ENCODE data around the gene PRPS1.
A peak's percentile ranks its signal among the peaks of the same experiment; 100 is the strongest.

PRPS1 gene

DNA sequence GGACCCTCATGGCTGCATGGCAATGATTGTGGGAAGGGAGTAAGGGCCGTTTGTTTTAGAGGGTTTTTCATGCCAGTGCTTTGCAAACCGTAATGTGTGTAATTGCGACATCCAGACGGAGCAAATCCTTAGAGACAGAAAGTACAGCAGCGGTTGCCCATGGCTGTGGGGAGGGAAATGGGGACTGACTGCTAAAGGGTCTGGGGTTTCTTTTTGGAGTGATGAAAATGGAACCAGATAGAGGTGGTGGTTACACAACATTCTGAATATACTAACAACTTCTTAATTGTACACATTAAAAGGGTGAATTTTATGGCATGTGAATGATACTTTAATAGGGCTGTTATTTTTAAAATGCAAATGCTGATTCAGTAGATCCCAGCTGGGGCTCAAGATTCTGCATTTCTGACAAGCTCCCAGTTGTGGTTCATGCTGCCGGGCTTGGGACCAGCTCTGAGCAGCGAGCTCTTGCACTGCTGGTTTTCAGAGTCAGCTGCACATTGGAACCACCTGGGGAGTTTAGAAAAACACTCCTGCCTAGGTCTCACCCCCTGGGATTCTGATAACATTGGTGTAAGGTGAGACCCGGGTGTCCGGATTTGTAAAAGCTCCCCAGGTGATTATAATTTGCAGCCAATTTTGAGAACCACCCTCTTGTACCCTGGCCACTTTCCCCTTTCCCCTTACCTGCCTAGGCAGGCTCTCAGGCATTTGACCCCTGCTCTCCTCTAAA, 47.7 kb downstream of the PRPS1 start:
- DNase-seq (ENCODE audit: low read depth in 1 of 2, low spot score in 1 of 2), result peak in 1 of 2 experiments; percentile 82
- H3K4me3 ChIP-seq (replicated peaks; ENCODE audit: insufficient read depth, low read length), result no peak overlapping the region

DNA sequence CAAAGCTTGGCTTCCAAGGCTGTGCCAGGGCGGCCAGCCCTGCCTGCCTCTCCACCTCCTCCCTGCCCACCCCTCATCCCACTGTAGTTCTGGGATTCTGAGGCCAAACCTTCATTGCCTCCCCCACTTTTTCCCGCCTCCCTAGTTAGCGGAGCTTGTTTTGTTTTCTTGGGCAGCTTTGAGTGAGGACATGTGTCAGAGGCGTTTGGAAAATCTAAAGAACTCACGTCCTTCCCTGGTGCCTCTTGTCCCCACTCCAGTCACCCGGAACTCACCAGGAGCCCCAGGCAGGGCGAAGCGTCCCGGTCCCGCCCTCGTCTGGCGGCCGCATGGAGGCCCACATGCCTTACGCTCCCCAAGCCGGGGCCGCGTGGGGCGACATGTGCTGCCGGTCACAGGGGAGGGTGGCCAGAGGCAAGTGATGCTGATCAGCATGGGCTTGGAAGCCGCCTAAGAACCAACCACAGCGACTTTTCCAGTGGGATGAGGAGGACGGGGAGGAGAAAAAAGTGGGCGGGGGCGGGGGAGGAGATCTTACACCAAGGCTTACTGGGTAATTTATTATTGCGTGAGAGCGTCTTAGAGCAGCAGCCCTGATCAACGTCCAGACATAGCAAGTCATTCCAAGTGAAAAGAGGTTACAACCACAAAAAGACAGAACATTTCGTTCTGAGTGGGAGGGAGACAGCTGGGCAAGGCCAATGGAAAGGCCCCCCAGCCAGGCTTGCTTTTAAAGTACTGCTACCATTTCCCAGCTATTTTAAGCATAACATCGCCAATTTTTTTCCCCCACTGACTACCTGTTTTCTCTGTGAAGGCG, 48.5 kb downstream of the PRPS1 start:
- TF ChIP-seq CTCF (IDR thresholded peaks at IDR 0.05; ENCODE audit: insufficient read depth, low read length) (no peak), POLR2AphosphoS5 (IDR thresholded peaks at IDR 0.05; ENCODE audit: low read depth) (no peak), SPI1 (IDR thresholded peaks at IDR 0.05; ENCODE audit: borderline replicate concordance, low read depth) (no peak), GABPA (IDR thresholded peaks at IDR 0.05; ENCODE audit: low read depth) (no peak), REST (IDR thresholded peaks at IDR 0.05; ENCODE audit: insufficient replicate concordance, low read depth) (no peak)
- H3K4me3 ChIP-seq (replicated peaks; ENCODE audit: insufficient read depth, low read length), result no peak overlapping the region
- no peak for DNase-seq (ENCODE audit: low read depth in 1 of 2, low spot score in 1 of 2)
- no peaks in the 10 kb centered on the region for H3K27me3 ChIP-seq (ENCODE audit: insufficient read depth, poor library complexity, severe bottlenecking)
- H3K27ac ChIP-seq (replicated peaks), result peak overlapping the region; percentile 94

More for the DNA sequence above, 47.7 kb downstream of the PRPS1 start:
- TF ChIP-seq SPI1 (IDR thresholded peaks at IDR 0.05; ENCODE audit: borderline replicate concordance, low read depth) (no peak), GABPA (IDR thresholded peaks at IDR 0.05; ENCODE audit: low read depth) (no peak), CTCF (IDR thresholded peaks at IDR 0.05; ENCODE audit: insufficient read depth, low read length) (no peak), REST (IDR thresholded peaks at IDR 0.05; ENCODE audit: insufficient replicate concordance, low read depth) (no peak), POLR2AphosphoS5 (IDR thresholded peaks at IDR 0.05; ENCODE audit: low read depth) (no peak)
- Histone ChIP-seq H3K27ac (replicated peaks) (peak overlapping the region; percentile 94), H3K27me3 (ENCODE audit: insufficient read depth, poor library complexity, severe bottlenecking) (no peaks in the 10 kb centered on the region)

- Histone ChIP-seq H3K27me3 (ENCODE audit: insufficient read depth, poor library complexity, severe bottlenecking) (no peaks in the 10 kb centered on the region), H3K4me3 (replicated peaks; ENCODE audit: insufficient read depth, low read length) (no peak overlapping the region), H3K27ac (replicated peaks) (peak overlapping the region; percentile 94)
- TF ChIP-seq GABPA (IDR thresholded peaks at IDR 0.05; ENCODE audit: low read depth) (no peak), SPI1 (IDR thresholded peaks at IDR 0.05; ENCODE audit: borderline replicate concordance, low read depth) (no peak), CTCF (IDR thresholded peaks at IDR 0.05; ENCODE audit: insufficient read depth, low read length) (no peak), REST (IDR thresholded peaks at IDR 0.05; ENCODE audit: insufficient replicate concordance, low read depth) (no peak), POLR2AphosphoS5 (IDR thresholded peaks at IDR 0.05; ENCODE audit: low read depth) (no peak)
- DNase-seq (ENCODE audit: low read depth in 1 of 2, low spot score in 1 of 2), result no peak
These were observed 49.2 kb downstream of the PRPS1 start for GRCh38 chrX:107677501-107677901.

Measured in HL-60 (cell line).